Keratinocyte (primary cell): ENCODE measurements around the gene GRIA4. TPM values are rescaled to one million over a fixed set of nuclear protein-coding genes. Genes with fewer than 3 reads are reported as not detected.

ENCODE experiments used
- DNase-seq: peaks from one replicate; pipeline ENCODE4 v3.0.0-alpha.2; 2011; ENCODE audit warnings: low read depth, missing footprints, low spot score
- FAIRE-seq: peaks from 2 replicates; lab custom pipeline; 2011; peaks lifted over from hg19 to GRCh38; lab: Jason Lieb, UNC
- H2AFZ ChIP-seq: 2 replicates; pipeline ENCODE4 v1.6.0; 2012; ENCODE audit warnings: low read length, control low read depth, inconsistent platforms; ENCODE audit not compliant: control insufficient read depth
- H3K27ac ChIP-seq: 2 replicates; pipeline ENCODE4 v1.5.1; 2011; ENCODE audit warnings: low read length; ENCODE audit not compliant: control insufficient read depth, insufficient read depth
- H3K27me3 ChIP-seq: 3 replicates; pipeline ENCODE4 v1.6.0; 2011; ENCODE audit warnings: low read length; ENCODE audit not compliant: control insufficient read depth, insufficient read depth; ENCODE audit errors: extremely low read depth
- H3K36me3 ChIP-seq, 2 experiments: 2 replicates in 1 of 2; 3 replicates in 1 of 2; pipeline ENCODE4 v1.5.1; 2011; ENCODE audit warnings: low read length in 2 of 2, mild to moderate bottlenecking in 1 of 2; ENCODE audit not compliant: control insufficient read depth in 2 of 2, insufficient read depth in 2 of 2; ENCODE audit errors: extremely low read depth in 1 of 2
- H3K4me1 ChIP-seq: 3 replicates; pipeline ENCODE4 v1.5.1; 2011; ENCODE audit warnings: low read length; ENCODE audit not compliant: control insufficient read depth, insufficient read depth; ENCODE audit errors: extremely low read depth
- H3K4me2 ChIP-seq: 3 replicates; pipeline ENCODE4 v1.6.0; 2011; ENCODE audit warnings: low read depth, low read length; ENCODE audit not compliant: control insufficient read depth, insufficient read depth; ENCODE audit errors: extremely low read depth
- H3K4me3 ChIP-seq, 3 experiments: fragments of 200-600 bp in 1 of 3; sonication (generic) in 1 of 3; 2 replicates in 2 of 3; 3 replicates in 1 of 3; pipeline ENCODE4 v1.5.1; 2011 to 2016; ENCODE audit warnings: low read length in 3 of 3, mild to moderate bottlenecking in 3 of 3, control low read depth in 2 of 3, inconsistent platforms in 1 of 3, low read depth in 1 of 3, mixed read lengths in 1 of 3, mixed run types in 1 of 3, moderate library complexity in 1 of 3; ENCODE audit not compliant: control insufficient read depth in 2 of 3, insufficient read depth in 2 of 3; ENCODE audit errors: extremely low read depth in 1 of 3
- H3K79me2 ChIP-seq: 2 replicates; pipeline ENCODE4 v1.6.0; 2012; ENCODE audit warnings: low read length; ENCODE audit not compliant: control insufficient read depth, insufficient read depth
- H3K9ac ChIP-seq: 3 replicates; pipeline ENCODE4 v1.6.0; 2011; ENCODE audit warnings: low read length; ENCODE audit not compliant: control insufficient read depth, insufficient read depth; ENCODE audit errors: extremely low read depth
- H3K9me1 ChIP-seq: 3 replicates; pipeline ENCODE4 v1.6.0; 2011; ENCODE audit warnings: low read length; ENCODE audit not compliant: control insufficient read depth, insufficient read depth; ENCODE audit errors: extremely low read depth
- H3K9me3 ChIP-seq: 2 replicates; pipeline ENCODE4 v1.5.1; 2012; ENCODE audit warnings: low read depth, low read length; ENCODE audit not compliant: control insufficient read depth
- H4K20me1 ChIP-seq: 3 replicates; pipeline ENCODE4 v1.6.0; 2011; ENCODE audit warnings: low read length; ENCODE audit not compliant: control insufficient read depth, insufficient read depth; ENCODE audit errors: extremely low read depth
- EZH2 ChIP-seq: IDR thresholded peaks from one replicate; pipeline ENCODE4 v1.6.1; 2012; ENCODE audit warnings: inconsistent platforms, mild to moderate bottlenecking, low read length, moderate library complexity
- dilution Hi-C: fragments of 300-500 bp; cut with MboI; formaldehyde crosslinking; loops from one replicate; pipeline ENCODE4 v1.7.0; 2020; ENCODE audit warnings: low sequenced_read_pairs; ENCODE audit not compliant: extremely low pct_ligation_motif_present
- polyA plus RNA-seq, 5 experiments: library from polyadenylated mRNA; depleted of rRNA in 3 of 5; stranded (reverse) in 3 of 5; stranded (forward) in 1 of 5; unstranded in 1 of 5; fragments of >200 nt; gene quantifications; 1 replicate in 1 of 5; 2 replicates in 3 of 5; 3 replicates in 1 of 5; pipeline versions ENCODE4 v1.2.1 to v1.2.3, GENCODE V29; 2011 to 2012; ENCODE audit warnings: missing spikeins in 2 of 5, low read depth in 1 of 5, low replicate concordance in 1 of 5
- TF ChIP-seq, protein P1 (sequence below), 3 experiments: IDR thresholded peaks in 1 of 3; conservative IDR thresholded peaks in 1 of 3; optimal IDR thresholded peaks in 1 of 3; 2 replicates in 2 of 3; 3 replicates in 1 of 3; pipeline versions ENCODE3 to v1.5.1; 2011; ENCODE audit warnings: low read length in 3 of 3, mild to moderate bottlenecking in 3 of 3, moderate library complexity in 2 of 3, control low read depth in 1 of 3, inconsistent platforms in 1 of 3; ENCODE audit not compliant: insufficient read depth in 2 of 3; ENCODE audit errors: extremely low read depth in 1 of 3

GRIA4 gene
- polyA plus RNA-seq, 1 donor (not counting 4 experiments of a cell fraction or from before 2014, with no cell fraction given): not detected

DNA sequence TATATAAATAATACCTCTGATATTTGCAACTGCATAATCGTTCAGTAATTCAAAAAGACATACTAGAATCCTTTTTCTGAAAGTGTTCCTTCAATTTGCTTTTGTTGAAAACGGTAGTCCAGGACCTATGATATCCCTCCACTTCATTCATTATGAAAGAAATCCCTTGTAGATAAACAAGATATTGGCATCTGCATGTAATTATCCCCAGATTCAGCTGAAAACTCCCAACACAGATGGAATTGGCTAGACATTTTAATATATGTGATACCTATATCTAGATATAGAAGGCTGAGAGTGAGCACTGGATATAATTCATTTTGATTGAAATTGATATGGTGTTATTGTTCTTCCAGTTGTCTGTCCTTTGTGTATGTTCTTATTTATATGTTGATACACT lies 302.8 kb downstream of the GRIA4 start:
- Histone ChIP-seq H3K4me3 (no peak overlapping the region), H3K9me1 (no peaks in the 10 kb centered on the region), H3K27me3 (no peaks in the 10 kb centered on the region), H4K20me1 (no peaks in the 10 kb centered on the region), H3K9ac (no peak overlapping the region), H3K36me3 (no peaks in the 10 kb centered on the region), H3K27ac (no peak overlapping the region), H3K9me3 (no peaks in the 10 kb centered on the region), H3K4me1 (no peaks in the 10 kb centered on the region), H3K4me2 (no peak overlapping the region), H2AFZ (no peak overlapping the region), H3K79me2 (no peaks in the 10 kb centered on the region)
- dilution Hi-C loops: no loop called here
- DNase-seq (no peak), FAIRE-seq (no peak)
- no peak for TF ChIP-seq EZH2
- TF ChIP-seq, protein P1, sequence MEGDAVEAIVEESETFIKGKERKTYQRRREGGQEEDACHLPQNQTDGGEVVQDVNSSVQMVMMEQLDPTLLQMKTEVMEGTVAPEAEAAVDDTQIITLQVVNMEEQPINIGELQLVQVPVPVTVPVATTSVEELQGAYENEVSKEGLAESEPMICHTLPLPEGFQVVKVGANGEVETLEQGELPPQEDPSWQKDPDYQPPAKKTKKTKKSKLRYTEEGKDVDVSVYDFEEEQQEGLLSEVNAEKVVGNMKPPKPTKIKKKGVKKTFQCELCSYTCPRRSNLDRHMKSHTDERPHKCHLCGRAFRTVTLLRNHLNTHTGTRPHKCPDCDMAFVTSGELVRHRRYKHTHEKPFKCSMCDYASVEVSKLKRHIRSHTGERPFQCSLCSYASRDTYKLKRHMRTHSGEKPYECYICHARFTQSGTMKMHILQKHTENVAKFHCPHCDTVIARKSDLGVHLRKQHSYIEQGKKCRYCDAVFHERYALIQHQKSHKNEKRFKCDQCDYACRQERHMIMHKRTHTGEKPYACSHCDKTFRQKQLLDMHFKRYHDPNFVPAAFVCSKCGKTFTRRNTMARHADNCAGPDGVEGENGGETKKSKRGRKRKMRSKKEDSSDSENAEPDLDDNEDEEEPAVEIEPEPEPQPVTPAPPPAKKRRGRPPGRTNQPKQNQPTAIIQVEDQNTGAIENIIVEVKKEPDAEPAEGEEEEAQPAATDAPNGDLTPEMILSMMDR (optimal IDR thresholded peaks at IDR 0.05 in 1 of 3, IDR thresholded peaks at IDR 0.05 in 1 of 3, conservative IDR thresholded peaks at IDR 0.05 in 1 of 3; ENCODE audit: extremely low read depth in 1 of 3, insufficient read depth in 2 of 3, low read length in 3 of 3): no peak

DNA sequence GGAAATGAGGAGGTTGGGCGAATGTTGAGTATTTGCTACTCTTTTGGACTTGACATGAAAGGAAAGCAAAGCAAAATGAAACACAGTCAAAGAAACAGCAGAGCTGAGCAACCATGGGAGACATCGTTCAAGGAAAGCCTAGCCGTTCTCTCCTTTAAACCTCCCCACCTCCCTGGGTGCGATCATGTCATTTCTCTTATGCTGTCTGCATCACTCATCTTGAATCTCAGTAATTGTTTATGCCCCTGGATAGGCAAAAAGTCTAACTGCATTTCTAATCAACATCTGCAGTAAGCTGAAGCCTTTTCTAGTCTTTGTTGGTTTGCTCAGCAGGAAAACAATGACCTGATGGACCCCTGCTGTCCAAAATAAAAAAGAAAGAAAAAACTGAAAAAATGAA lies 305.1 kb downstream of the GRIA4 start:
- TF ChIP-seq, protein P1 (optimal IDR thresholded peaks at IDR 0.05 in 1 of 3, IDR thresholded peaks at IDR 0.05 in 1 of 3, conservative IDR thresholded peaks at IDR 0.05 in 1 of 3; ENCODE audit: extremely low read depth in 1 of 3, insufficient read depth in 2 of 3, low read length in 3 of 3): no peak
- no peak for TF ChIP-seq EZH2
- dilution Hi-C loops: no loop called here
- no peaks in the 10 kb centered on the region for H3K4me1 ChIP-seq
- no peak overlapping the region for H3K4me3 ChIP-seq
- H3K27ac ChIP-seq: no peak overlapping the region
- DNase-seq (no peak), FAIRE-seq (no peak)
- H3K4me2 ChIP-seq: no peak overlapping the region
- no peaks in the 10 kb centered on the region for H3K9me1 ChIP-seq
- H3K9ac ChIP-seq: no peak overlapping the region
- no peaks in the 10 kb centered on the region for H4K20me1 ChIP-seq
- no peak overlapping the region for H2AFZ ChIP-seq
- H3K9me3 ChIP-seq: no peaks in the 10 kb centered on the region
- H3K36me3 ChIP-seq: no peaks in the 10 kb centered on the region
- no peaks in the 10 kb centered on the region for H3K79me2 ChIP-seq
- H3K27me3 ChIP-seq: no peaks in the 10 kb centered on the region
